Thyroid gland (tissue), 4 donors: ENCODE results near the gene CRTC3. TPM values are rescaled to one million over a fixed set of nuclear protein-coding genes. Genes with fewer than 3 reads are reported as not detected.

Source experiments
- DNase-seq, 2 donors: peaks; one replicate each; pipeline ENCODE4 v3.0.0-alpha.2; 2019
- H3K27ac ChIP-seq, 3 donors: fragments of 200-600 bp; sonication (generic); 1 replicate in 2 of 3; 2 replicates in 1 of 3; pipeline ENCODE4 v1.5.1; 2016 to 2019; ENCODE audit warnings: mild to moderate bottlenecking in 1 of 3, moderate library complexity in 1 of 3
- H3K27me3 ChIP-seq: fragments of 200-600 bp; sonication (generic); one replicate; pipeline ENCODE4 v1.5.1; 2019
- H3K36me3 ChIP-seq, 2 donors: fragments of 200-600 bp; sonication (generic); one replicate each; pipeline ENCODE4 v1.5.1; 2016 to 2019
- H3K4me1 ChIP-seq, 2 donors: fragments of 200-600 bp; sonication (generic); one replicate each; pipeline ENCODE4 v1.5.1; 2017 to 2019
- H3K4me3 ChIP-seq, 3 donors: fragments of 200-600 bp; sonication (generic); replicated peaks in 1 of 3; 1 replicate in 2 of 3; 2 replicates in 1 of 3; pipeline ENCODE4 v1.5.1; 2016; ENCODE audit warnings: mild to moderate bottlenecking in 1 of 3
- H3K9me3 ChIP-seq: fragments of 200-600 bp; sonication (generic); one replicate; pipeline ENCODE4 v1.5.1; 2017
- POLR2A ChIP-seq, 2 donors: fragments of 450-650 bp; IDR thresholded peaks; one replicate each; pipeline ENCODE4 v1.6.1; 2017; ENCODE audit warnings: antibody characterized with exemption in 2 of 2, mild to moderate bottlenecking in 2 of 2, moderate library complexity in 1 of 2
- whole genome bisulfite sequencing, 2 donors: methylation state at CpG; one replicate each; pipeline ENCODE4 v1.1.5; 2017; 5-methylcytosine and 5-hydroxymethylcytosine counted together
- intact Hi-C: fragments of 100-400 bp; cut with DNase I; formaldehyde crosslinking; loops from one replicate; pipeline ENCODE4 v1.15.1; 2023
- total RNA-seq, 4 donors: library from RNA; depleted of rRNA; stranded (reverse); fragments of >200 nt; gene quantifications; one replicate each; pipeline ENCODE4 v1.2.3, GENCODE V29; 2016
- TF ChIP-seq, protein P1 (sequence below), 6 experiments: fragments of 200-600 bp in 3 of 6; fragments of 450-650 bp in 3 of 6; sonication (generic) in 3 of 6; IDR thresholded peaks; one replicate each; pipeline ENCODE4 v1.5.1; 2016 to 2019; ENCODE audit warnings: antibody characterized with exemption in 6 of 6, mild to moderate bottlenecking in 2 of 6, inconsistent platforms in 1 of 6, moderate library complexity in 1 of 6

CRTC3 gene
- total RNA-seq, 4 donors from 2014 or later: 49.4 to 76.0 (median 62.6) TPM

DNA sequence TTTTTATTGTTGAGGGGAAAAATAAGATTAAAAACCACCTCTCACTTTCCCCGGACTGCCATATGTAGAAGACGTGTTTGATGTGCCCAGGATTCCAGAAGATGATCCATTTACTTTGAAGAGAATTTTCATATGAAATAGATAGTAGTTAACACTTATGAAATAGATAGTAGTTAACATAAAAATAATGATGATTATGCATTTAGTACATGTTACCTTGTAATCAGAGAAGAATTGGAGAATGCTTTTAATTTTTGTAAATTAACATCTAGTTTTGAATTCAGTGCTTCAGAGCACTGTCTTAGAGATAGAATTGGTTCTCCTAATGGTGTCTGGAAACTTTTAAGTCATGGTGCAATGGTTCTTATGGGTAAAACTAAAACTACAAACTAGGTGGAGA lies 46.1 kb upstream of the CRTC3 start:
- no peak overlapping the region for H3K4me3 ChIP-seq
- WGBS, 2 donors: 93 to 94% methylated on average over 2 of the region's 2 CpGs
- TF ChIP-seq POLR2A (IDR thresholded peaks at IDR 0.05): no peak
- TF ChIP-seq, protein P1, sequence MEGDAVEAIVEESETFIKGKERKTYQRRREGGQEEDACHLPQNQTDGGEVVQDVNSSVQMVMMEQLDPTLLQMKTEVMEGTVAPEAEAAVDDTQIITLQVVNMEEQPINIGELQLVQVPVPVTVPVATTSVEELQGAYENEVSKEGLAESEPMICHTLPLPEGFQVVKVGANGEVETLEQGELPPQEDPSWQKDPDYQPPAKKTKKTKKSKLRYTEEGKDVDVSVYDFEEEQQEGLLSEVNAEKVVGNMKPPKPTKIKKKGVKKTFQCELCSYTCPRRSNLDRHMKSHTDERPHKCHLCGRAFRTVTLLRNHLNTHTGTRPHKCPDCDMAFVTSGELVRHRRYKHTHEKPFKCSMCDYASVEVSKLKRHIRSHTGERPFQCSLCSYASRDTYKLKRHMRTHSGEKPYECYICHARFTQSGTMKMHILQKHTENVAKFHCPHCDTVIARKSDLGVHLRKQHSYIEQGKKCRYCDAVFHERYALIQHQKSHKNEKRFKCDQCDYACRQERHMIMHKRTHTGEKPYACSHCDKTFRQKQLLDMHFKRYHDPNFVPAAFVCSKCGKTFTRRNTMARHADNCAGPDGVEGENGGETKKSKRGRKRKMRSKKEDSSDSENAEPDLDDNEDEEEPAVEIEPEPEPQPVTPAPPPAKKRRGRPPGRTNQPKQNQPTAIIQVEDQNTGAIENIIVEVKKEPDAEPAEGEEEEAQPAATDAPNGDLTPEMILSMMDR (IDR thresholded peaks at IDR 0.05): no peak
- no peaks in the 10 kb centered on the region for H3K9me3 ChIP-seq
- H3K36me3 ChIP-seq: peaks cover 47 to 66% of the 10 kb centered on the region in 2 donors
- intact Hi-C loops: loop anchor here (5.0 kb wide), 1 partner anchor 161 kb away; no protein-coding TSS in a partner anchor
- no peak for DNase-seq
- no peak overlapping the region for H3K27ac ChIP-seq
- peaks cover 5 to 14% of the 10 kb centered on the region in 2 donors for H3K4me1 ChIP-seq
- H3K27me3 ChIP-seq: no peaks in the 10 kb centered on the region

DNA sequence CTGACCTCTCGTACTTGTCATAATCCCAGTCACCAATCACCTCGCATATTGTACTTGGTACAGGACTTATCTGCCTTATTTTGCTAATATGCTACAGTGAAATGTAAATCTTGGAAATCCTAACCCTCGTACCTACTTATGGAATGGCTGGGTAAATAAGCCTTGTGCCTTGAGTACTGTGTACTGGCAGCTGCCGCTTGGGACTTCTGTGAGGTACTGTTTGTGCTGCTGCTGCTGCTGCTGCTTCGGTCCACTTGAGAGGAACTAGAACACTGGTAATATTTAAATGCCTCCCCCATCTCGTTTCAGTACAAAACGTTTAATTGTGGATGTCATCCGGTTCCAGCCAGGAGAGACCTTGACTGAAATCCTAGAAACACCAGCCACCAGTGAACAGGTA lies 42.5 kb upstream of the CRTC3 start:
- no peaks in the 10 kb centered on the region for H3K9me3 ChIP-seq
- 94 to 96% methylated on average over 8 of the region's 8 CpGs for WGBS, 2 donors
- no peaks in the 10 kb centered on the region for H3K4me1 ChIP-seq
- TF ChIP-seq POLR2A (IDR thresholded peaks at IDR 0.05): no peak
- TF ChIP-seq, protein P1 (IDR thresholded peaks at IDR 0.05): no peak
- H3K36me3 ChIP-seq: peaks cover 72 to 77% of the 10 kb centered on the region in 2 donors
- DNase-seq: no peak
- no peak overlapping the region for H3K27ac ChIP-seq
- intact Hi-C loops: no loop called here
- H3K27me3 ChIP-seq: no peaks in the 10 kb centered on the region
- H3K4me3 ChIP-seq: no peak overlapping the region

DNA sequence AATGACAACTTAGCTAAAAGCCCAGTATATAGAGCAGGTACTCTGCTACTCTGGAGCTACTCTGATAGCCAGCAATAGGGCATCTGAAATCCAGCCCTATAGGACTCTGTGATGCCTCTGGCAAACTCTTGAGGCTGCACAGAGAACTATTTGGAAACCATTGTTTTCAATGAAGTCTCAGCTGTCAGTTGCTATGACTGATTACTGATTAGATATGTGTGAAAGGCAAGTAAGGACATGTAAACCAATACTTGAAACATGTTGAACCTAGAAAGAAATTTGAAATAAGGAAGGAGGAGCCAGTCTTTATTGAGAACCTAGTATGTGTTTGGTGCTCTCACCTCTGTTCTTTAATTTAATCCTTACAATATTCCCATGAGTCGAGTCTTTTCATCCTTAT lies 40.2 kb upstream of the CRTC3 start:
- H3K4me3 ChIP-seq: no peak overlapping the region
- H3K27ac ChIP-seq: no peak overlapping the region
- 95 to 97% methylated on average over 1 of the region's 1 CpG for WGBS, 2 donors
- no peak for TF ChIP-seq POLR2A (IDR thresholded peaks at IDR 0.05)
- TF ChIP-seq, protein P1 (IDR thresholded peaks at IDR 0.05): no peak
- peaks cover 77 to 79% of the 10 kb centered on the region in 2 donors for H3K36me3 ChIP-seq
- no peaks in the 10 kb centered on the region for H3K9me3 ChIP-seq
- H3K27me3 ChIP-seq: no peaks in the 10 kb centered on the region
- H3K4me1 ChIP-seq: no peaks in the 10 kb centered on the region
- no peak for DNase-seq
- intact Hi-C loops: no loop called here

DNA sequence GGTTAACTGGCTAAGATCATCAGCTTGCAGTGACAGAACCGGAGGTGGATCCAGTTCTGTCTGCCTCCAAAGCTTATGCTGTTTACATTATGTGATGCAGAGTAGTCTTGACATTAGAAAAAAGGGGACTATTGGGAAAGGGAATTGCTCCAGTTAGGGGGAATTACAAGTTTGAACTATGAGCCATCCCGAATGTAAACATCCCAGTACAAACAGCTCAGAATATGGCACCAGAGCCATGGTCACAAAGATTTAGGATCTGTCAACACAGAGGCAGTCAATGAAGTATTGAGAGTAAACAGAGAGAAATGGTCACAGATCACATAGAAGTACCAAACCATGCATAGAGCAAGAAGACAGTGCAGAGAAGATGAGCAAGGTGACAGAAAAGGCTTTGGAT lies 39.8 kb upstream of the CRTC3 start:
- Histone ChIP-seq H3K27me3 (no peaks in the 10 kb centered on the region), H3K9me3 (no peaks in the 10 kb centered on the region), H3K4me1 (no peaks in the 10 kb centered on the region), H3K36me3 (peaks cover 76 to 79% of the 10 kb centered on the region in 2 donors), H3K27ac (no peak overlapping the region), H3K4me3 (no peak overlapping the region)
- intact Hi-C loops: no loop called here
- WGBS, 2 donors: 92 to 97% methylated on average over 2 of the region's 2 CpGs
- TF ChIP-seq, protein P1 (IDR thresholded peaks at IDR 0.05): no peak
- TF ChIP-seq POLR2A (IDR thresholded peaks at IDR 0.05): no peak
- DNase-seq: no peak

DNA sequence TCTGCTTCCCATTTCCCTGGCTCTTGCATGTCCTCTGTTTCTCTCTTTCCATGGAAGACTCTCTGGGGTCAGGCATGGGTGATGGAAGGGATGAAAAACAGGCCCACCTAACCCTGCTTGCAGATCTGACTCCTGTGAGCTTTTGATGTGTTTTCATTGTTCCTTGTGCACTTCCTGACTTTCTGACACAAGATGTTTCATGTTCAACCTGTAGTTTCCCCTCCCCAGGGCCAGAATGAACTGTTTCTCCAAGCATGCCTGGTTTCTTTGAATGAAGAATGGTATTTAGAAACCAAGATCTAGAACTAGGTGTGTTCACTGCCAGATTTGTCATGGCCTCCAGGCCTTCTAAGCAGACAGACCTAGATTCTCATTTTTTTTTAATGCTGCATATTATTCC lies 36.1 kb upstream of the CRTC3 start:
- no peak for DNase-seq
- intact Hi-C loops: no loop called here
- no peaks in the 10 kb centered on the region for H3K9me3 ChIP-seq

More for the DNA sequence above, 36.1 kb upstream of the CRTC3 start:
- Histone ChIP-seq H3K4me1 (peaks cover 0 to 6% of the 10 kb centered on the region in 2 donors), H3K27ac (no peak overlapping the region), H3K36me3 (peaks cover 74 to 80% of the 10 kb centered on the region in 2 donors), H3K27me3 (no peaks in the 10 kb centered on the region), H3K4me3 (no peak overlapping the region)
- no peak for TF ChIP-seq POLR2A (IDR thresholded peaks at IDR 0.05)
- TF ChIP-seq, protein P1 (IDR thresholded peaks at IDR 0.05): no peak
